Lung (tissue), 12 donors: ENCODE measurements around the gene ARHGAP8. TPM values are rescaled to one million over a fixed set of nuclear protein-coding genes. Genes with fewer than 3 reads are reported as not detected.
A peak's percentile ranks its signal among the peaks of the same experiment; 100 is the strongest.

Experiments
- ATAC-seq: fragments of 200-7000 bp; cut with Tn5 transposase; one replicate; pipeline ENCODE4 v1.9.1; 2020; ENCODE audit warnings: moderate number of reproducible peaks; ENCODE audit not compliant: insufficient read depth, low FRiP score
- DNase-seq, 3 donors: peaks; one replicate each; pipeline ENCODE4 v3.0.0-alpha.2; 2013 to 2017
- H3K27ac ChIP-seq, 2 donors: one replicate each; pipeline ENCODE4 v1.5.1; 2013; ENCODE audit warnings: mild to moderate bottlenecking in 2 of 2, moderate library complexity in 2 of 2, control low read depth in 1 of 2, inconsistent platforms in 1 of 2, low read depth in 1 of 2, low read length in 1 of 2
- H3K27me3 ChIP-seq, 3 donors: one replicate each; pipeline ENCODE4 v1.5.1; 2013; ENCODE audit warnings: low read length in 2 of 3; ENCODE audit not compliant: control insufficient read depth in 3 of 3, insufficient read depth in 3 of 3
- H3K36me3 ChIP-seq, 4 donors: one replicate each; pipeline ENCODE4 v1.5.1; 2013; ENCODE audit warnings: low read length in 4 of 4, mild to moderate bottlenecking in 1 of 4, moderate library complexity in 1 of 4; ENCODE audit not compliant: control insufficient read depth in 4 of 4, insufficient read depth in 4 of 4
- H3K4me1 ChIP-seq, 5 donors: one replicate each; pipeline ENCODE4 v1.5.1; 2013; ENCODE audit warnings: low read length in 5 of 5, mild to moderate bottlenecking in 2 of 5, moderate library complexity in 1 of 5; ENCODE audit not compliant: control insufficient read depth in 5 of 5, insufficient read depth in 5 of 5
- H3K4me3 ChIP-seq: one replicate; pipeline ENCODE4 v1.5.1; 2013; ENCODE audit warnings: mild to moderate bottlenecking, control low read depth, moderate library complexity
- H3K9ac ChIP-seq, 2 donors: one replicate each; pipeline ENCODE4 v1.5.1; 2013; ENCODE audit warnings: low read length in 2 of 2, control low read depth in 1 of 2; ENCODE audit not compliant: insufficient read depth in 1 of 2
- H3K9me3 ChIP-seq, 4 donors: one replicate each; pipeline ENCODE4 v1.5.1; 2013; ENCODE audit warnings: low read length in 3 of 4, mild to moderate bottlenecking in 1 of 4, moderate library complexity in 1 of 4; ENCODE audit not compliant: control insufficient read depth in 4 of 4, insufficient read depth in 3 of 4
- CTCF ChIP-seq: IDR thresholded peaks from 2 replicates; pipeline ENCODE4 v1.5.1; 2012; ENCODE audit warnings: mild to moderate bottlenecking; ENCODE audit errors: control extremely low read depth, extremely low read depth
- WGBS, 2 donors: extraction: QIAGEN DNeasy Blood & Tissue Kit; methylation state at CpG; one replicate each; pipeline ENCODE4 v1.1.7; 2013; 5-methylcytosine and 5-hydroxymethylcytosine counted together
- polyA plus RNA-seq, 2 donors: library from polyadenylated mRNA; stranded (reverse); fragments of 200-250 nt; gene quantifications; one replicate each; pipeline ENCODE4 v1.2.1, GENCODE V29; 2013
- total RNA-seq, 2 donors: library from RNA; depleted of rRNA in 1 of 2; stranded (reverse); fragments of >200 nt in 1 of 2; gene quantifications; one replicate each; pipeline ENCODE4 v1.2.1, GENCODE V29; 2014 to 2021
- donor health status: control.
- donor health status: control.
- donor health status: Bipolar disorder and iron deficiency.
- donor health status: healthy.
- donor health status: DM: yes; HTN: yes; CAD: no.

The ARHGAP8 gene
- total and polyA plus RNA-seq, 4 donors = 6.8 to 21.6 (median 16.5) TPM

GRCh38 chr22:44711690-44712555 lies 40.5 kb upstream of the ARHGAP8 start:
- TF ChIP-seq CTCF = no peak
- Histone ChIP-seq H3K27me3 (no peaks in the 10 kb centered on the region), H3K4me1 (peaks cover 0 to 12% (median 0%) of the 10 kb centered on the region in 5 donors), H3K27ac (no peak overlapping the region), H3K36me3 (no peaks in the 10 kb centered on the region), H3K9ac (no peak overlapping the region), H3K4me3 (no peak overlapping the region), H3K9me3 (no peaks in the 10 kb centered on the region)
- WGBS, 2 donors = 81 to 85% methylated on average over 22 to 23 of the region's 23 CpGs
- no peak for ATAC-seq
- peak in 2 of 3 donors; percentile 40 to 42 for DNase-seq

GRCh38 chr22:44712962-44713361 lies 39.4 kb upstream of the ARHGAP8 start:
- ATAC-seq = no peak
- peaks cover 0 to 12% (median 0%) of the 10 kb centered on the region in 5 donors for H3K4me1 ChIP-seq
- no peaks in the 10 kb centered on the region for H3K36me3 ChIP-seq
- no peak for DNase-seq
- H3K9me3 ChIP-seq = no peaks in the 10 kb centered on the region
- H3K4me3 ChIP-seq = no peak overlapping the region
- H3K27ac ChIP-seq = no peak overlapping the region
- TF ChIP-seq CTCF = no peak
- 93 to 94% methylated on average over 8 of the region's 8 CpGs for WGBS, 2 donors
- no peak overlapping the region for H3K9ac ChIP-seq
- H3K27me3 ChIP-seq = no peaks in the 10 kb centered on the region

GRCh38 chr22:44714703-44715350 lies 37.5 kb upstream of the ARHGAP8 start:
- no peak for ATAC-seq
- Histone ChIP-seq H3K4me3 (no peak overlapping the region), H3K9ac (no peak overlapping the region), H3K27ac (no peak overlapping the region), H3K36me3 (no peaks in the 10 kb centered on the region), H3K9me3 (no peaks in the 10 kb centered on the region), H3K27me3 (no peaks in the 10 kb centered on the region), H3K4me1 (peaks cover 0 to 18% (median 0%) of the 10 kb centered on the region in 5 donors)
- 65 to 66% methylated on average over 18 of the region's 18 CpGs for WGBS, 2 donors
- peak in 2 of 3 donors; percentile 23 to 35 for DNase-seq
- no peak for TF ChIP-seq CTCF
